ENCODE measurements around the gene LSAMP.

GRCh38 chr3:116391296-116392201 lies 53.7 kb downstream of the LSAMP start:
- TF ChIP-seq CTCF (IDR thresholded peaks at IDR 0.05) (no peak), POLR2A (IDR thresholded peaks at IDR 0.05) (no peak)
